Measurements from ENCODE around the gene PRSS1.
A peak's percentile ranks its signal among the peaks of the same experiment; 100 is the strongest.
"Not testable (repeated sequence)": the region's sequence is repeated elsewhere in the genome, so short reads cannot be mapped to it uniquely, and the experiment has no call there.

The PRSS1 gene

DNA sequence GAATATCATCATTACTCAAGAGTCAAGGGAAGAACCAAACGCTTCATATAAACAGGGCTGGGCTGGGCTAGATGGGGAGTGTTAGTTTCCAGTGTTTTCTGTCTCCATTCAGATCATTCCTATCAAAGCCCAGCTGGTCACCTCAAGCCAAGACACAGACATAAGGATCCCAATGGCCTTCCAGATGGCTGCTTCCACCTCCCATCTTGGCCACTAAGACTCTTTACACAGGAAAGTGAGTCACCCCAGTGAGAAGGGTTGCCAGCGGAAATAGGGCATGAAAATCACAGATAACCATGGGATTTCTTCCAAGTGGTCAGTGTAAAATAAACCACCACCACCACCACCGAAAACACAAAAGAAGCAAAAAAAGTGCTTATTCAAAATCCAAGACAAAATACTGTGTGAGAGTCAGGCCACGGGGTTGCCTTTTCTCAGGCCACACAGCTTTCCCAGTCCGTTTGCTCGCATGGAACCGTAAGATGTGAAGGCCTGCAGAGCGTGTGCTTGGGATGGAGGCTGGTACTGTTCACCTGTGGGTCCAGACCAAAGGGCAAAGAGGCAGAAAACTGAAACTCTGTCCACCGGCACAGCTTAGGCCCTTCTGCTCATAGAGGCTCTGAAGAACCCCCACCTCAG is 27.1 kb downstream of the PRSS1 start:
- Histone ChIP-seq H4K20me1 (no peaks in the 10 kb centered on the region), H3K36me3 (no peaks in the 10 kb centered on the region), H3K27ac (no peak overlapping the region), H3K9me3 (replicated peaks in 1 of 11) (no peaks in the 10 kb centered on the region), H3K4me2 (no peak overlapping the region), H3K27me3 (no peaks in the 10 kb centered on the region), H3K9ac (no peak overlapping the region), H3K4me1 (peaks cover 0 to 4% (median 1%) of the 10 kb centered on the region in 10 experiments; a peak in 7 of 20 replicates), H3K4me3 (no peak overlapping the region)
- no peak for TF ChIP-seq Cebpa-rat (IDR thresholded peaks at IDR 0.05)

DNA sequence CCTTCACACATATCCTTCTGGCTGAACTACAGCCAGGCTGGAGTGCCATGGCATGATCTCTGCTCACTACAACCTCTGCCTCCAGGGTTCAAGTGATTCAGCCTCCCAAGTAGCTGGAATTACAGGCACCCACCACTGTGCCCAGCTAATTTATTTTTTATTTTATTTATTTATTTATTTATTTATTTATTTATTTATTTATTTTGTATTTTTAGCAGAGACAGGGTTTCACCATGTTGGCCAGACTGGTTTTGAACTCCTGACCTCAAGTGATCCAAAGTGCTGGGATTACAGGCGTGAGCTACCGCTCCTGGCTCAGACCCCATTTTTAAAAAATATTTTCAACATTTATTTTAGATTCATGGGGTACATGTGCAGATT is 27.6 kb downstream of the PRSS1 start:
- not testable (repeated sequence) for H3K27ac ChIP-seq; H3K4me2 ChIP-seq; H3K27me3 ChIP-seq; H3K4me3 ChIP-seq; H3K4me1 ChIP-seq; H4K20me1 ChIP-seq; H3K9me3 ChIP-seq (replicated peaks in 1 of 11); H3K36me3 ChIP-seq; H3K9ac ChIP-seq

DNA sequence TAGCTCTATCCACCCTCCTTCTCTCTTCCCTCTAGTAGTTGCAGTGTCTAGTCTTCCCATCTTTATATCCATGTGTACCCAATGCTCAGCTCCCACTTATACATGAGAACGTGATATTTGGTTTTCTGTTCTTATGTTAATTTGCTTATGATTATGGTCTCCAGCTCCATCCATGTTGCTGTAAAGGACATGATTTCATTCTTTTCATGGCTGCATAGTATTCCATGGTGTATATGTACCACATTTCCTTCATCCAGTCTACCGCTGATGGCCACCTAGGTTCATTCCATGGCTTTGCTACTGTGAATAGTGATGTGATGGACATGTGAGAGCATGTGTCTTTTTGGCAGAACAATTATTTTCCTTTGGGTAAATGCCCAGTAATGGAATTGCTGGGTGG is 28.0 kb downstream of the PRSS1 start:
- no peak overlapping the region for H3K27ac ChIP-seq
- no peak for TF ChIP-seq Cebpa-rat (IDR thresholded peaks at IDR 0.05)

DNA sequence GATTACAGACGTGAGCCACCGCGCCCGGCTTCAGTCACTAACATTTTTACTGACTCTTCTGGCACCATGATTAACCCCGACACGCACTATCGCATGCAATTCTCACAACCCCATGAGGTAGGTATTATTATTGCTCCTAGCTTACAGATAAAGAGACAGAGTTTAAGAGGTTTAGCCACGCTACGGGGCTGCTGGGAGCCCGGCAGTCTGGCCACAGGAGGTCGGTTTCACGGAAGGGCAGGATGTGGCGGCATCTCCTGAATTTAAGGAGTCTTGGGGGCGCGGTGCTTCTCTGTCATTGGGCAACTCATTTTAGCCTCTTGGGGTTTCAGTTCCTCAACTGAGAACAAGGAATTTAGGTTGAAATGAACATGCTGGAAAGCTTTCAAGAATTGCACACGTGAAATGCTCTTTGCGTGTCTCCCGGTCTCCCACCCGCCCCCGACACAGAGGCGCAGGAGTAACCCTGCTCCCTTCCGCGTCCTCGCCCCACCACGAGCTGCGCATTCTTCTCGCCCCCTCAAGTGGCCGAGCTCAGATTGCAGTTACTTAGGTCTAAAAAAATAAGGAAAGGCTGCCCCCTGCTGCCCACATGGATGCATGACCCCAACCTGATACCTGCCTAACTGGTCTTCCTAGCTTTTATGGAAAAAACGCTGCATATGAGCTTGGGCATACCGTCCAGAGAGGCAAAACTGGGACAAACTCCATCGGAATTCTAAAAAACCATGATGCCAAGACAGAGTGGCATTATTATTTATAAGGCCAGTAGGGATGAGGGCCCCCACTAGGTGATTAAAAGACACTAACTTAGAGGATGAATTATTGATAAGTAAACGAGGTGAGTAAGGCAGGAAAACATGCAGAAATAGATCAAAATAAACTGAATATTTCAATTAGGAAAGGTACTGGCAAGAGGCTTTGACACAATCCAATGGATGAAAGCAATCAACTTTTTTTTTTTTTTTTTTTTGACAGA is 33.9 kb downstream of the PRSS1 start:
- Histone ChIP-seq H3K27ac (peak overlapping the region in 8 of 11 experiments; percentile 16 to 50 (median 32); a peak in 8 of 22 replicates), H3K4me3 (peak overlapping the region; percentile 37 to 64 (median 52); a peak in 18 of 20 replicates), H3K27me3 (peaks cover 0 to 8% (median 6%) of the 10 kb centered on the region in 11 experiments; a peak in 14 of 22 replicates), H3K4me1 (peaks cover 0 to 14% (median 6%) of the 10 kb centered on the region in 10 experiments; a peak in 13 of 20 replicates), H3K9me3 (replicated peaks in 1 of 11) (no peaks in the 10 kb centered on the region), H3K4me2 (peak overlapping the region; percentile 71 to 96 (median 84)), H3K9ac (peak overlapping the region in 8 of 11 experiments; percentile 39 to 62 (median 47); a peak in 15 of 22 replicates), H3K36me3 (no peaks in the 10 kb centered on the region), H4K20me1 (no peaks in the 10 kb centered on the region)
- TF ChIP-seq Cebpa-rat (IDR thresholded peaks at IDR 0.05) = no peak

More for the DNA sequence above, 28.0 kb downstream of the PRSS1 start:
- Histone ChIP-seq H3K27me3 (no peaks in the 10 kb centered on the region), H3K9me3 (replicated peaks in 1 of 11) (no peaks in the 10 kb centered on the region), H3K36me3 (no peaks in the 10 kb centered on the region), H3K4me1 (0 out of 20 replicates have a peak, but pooled peaks cover 0 to under 1% (median 0%) of the 10 kb centered on the region in 10 experiments), H3K4me2 (no peak overlapping the region), H3K4me3 (no peak overlapping the region), H3K9ac (no peak overlapping the region), H4K20me1 (no peaks in the 10 kb centered on the region)

DNA sequence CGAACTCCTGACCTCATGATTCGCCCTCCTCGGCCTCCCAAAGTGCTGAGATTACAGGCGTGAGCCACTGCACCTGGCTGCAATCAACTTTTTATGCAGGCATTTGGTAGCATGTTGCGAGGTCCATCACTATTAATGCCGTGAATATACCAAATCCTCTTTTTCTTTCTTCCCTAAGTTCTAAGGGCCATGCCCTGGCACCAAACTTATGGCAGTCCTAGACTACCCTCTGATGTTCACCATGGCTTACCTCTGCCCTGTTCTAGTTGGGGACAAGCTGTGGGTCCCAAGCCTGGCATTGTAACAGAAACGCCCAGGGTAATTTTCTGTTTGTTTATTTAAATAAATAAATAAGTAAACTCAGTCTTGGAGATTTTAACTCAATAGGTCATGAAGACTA is 34.8 kb downstream of the PRSS1 start:
- Histone ChIP-seq H3K4me2 (no peak overlapping the region), H3K9me3 (replicated peaks in 1 of 11) (no peaks in the 10 kb centered on the region), H3K27ac (no peak overlapping the region), H3K9ac (no peak overlapping the region), H3K36me3 (no peaks in the 10 kb centered on the region), H3K4me3 (no peak overlapping the region), H3K27me3 (peaks cover 0 to 8% (median 6%) of the 10 kb centered on the region in 11 experiments; a peak in 14 of 22 replicates), H4K20me1 (no peaks in the 10 kb centered on the region), H3K4me1 (peaks cover 0 to 14% (median 6%) of the 10 kb centered on the region in 10 experiments; a peak in 13 of 20 replicates)
- TF ChIP-seq Cebpa-rat (IDR thresholded peaks at IDR 0.05) = no peak

DNA sequence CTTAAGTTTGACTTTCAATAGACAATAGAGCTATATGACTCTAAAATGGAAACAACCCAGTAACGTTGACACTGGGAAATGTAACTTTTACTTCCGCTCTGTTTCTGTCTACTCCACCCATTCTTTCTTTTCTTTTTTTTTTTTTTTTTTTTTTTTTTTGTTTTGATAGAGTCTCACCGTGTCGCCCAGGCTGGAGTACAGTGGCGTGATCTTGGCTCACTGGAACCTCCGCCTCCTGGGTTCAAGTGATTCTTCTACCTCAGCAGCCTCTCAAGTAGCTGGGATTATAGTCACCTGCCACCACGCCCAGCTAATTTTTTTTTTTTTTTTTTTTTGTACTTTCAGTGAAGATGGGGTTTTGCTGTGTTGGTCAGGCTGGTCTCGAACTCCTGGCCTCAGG is 35.4 kb downstream of the PRSS1 start:
- H3K27ac ChIP-seq = no peak overlapping the region
- no peak overlapping the region for H3K4me2 ChIP-seq
- TF ChIP-seq Cebpa-rat (IDR thresholded peaks at IDR 0.05) = no peak
- no peak overlapping the region for H3K4me3 ChIP-seq
- no peaks in the 10 kb centered on the region for H4K20me1 ChIP-seq
- H3K36me3 ChIP-seq = no peaks in the 10 kb centered on the region
- no peak overlapping the region for H3K9ac ChIP-seq
- H3K27me3 ChIP-seq = peaks cover 0 to 8% (median 6%) of the 10 kb centered on the region in 11 experiments; a peak in 14 of 22 replicates
- peaks cover 0 to 14% (median 6%) of the 10 kb centered on the region in 10 experiments; a peak in 13 of 20 replicates for H3K4me1 ChIP-seq
- H3K9me3 ChIP-seq (replicated peaks in 1 of 11) = no peaks in the 10 kb centered on the region

DNA sequence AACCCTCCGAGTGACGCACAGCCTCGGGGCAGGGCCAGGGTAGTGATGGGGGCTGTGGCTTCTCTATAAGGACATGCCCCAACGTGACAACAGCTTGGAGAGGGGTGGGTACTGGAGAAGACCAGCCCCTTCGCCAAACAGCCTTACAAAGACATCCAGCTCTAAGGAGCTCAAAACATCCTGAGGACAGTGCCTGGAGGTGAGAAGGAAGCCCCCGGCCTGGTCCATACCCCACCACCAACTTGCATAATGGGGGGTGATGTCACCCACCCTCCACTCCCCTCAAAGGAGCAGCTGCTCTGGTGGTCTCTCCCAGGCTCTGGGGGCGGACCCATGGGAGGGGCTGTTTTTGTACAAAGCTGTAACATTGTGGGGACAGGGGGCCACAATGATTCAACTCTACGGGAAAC is 36.6 kb downstream of the PRSS1 start:
- peaks cover 0 to 14% (median 6%) of the 10 kb centered on the region in 10 experiments; a peak in 13 of 20 replicates for H3K4me1 ChIP-seq
- TF ChIP-seq Cebpa-rat (IDR thresholded peaks at IDR 0.05) = no peak

DNA sequence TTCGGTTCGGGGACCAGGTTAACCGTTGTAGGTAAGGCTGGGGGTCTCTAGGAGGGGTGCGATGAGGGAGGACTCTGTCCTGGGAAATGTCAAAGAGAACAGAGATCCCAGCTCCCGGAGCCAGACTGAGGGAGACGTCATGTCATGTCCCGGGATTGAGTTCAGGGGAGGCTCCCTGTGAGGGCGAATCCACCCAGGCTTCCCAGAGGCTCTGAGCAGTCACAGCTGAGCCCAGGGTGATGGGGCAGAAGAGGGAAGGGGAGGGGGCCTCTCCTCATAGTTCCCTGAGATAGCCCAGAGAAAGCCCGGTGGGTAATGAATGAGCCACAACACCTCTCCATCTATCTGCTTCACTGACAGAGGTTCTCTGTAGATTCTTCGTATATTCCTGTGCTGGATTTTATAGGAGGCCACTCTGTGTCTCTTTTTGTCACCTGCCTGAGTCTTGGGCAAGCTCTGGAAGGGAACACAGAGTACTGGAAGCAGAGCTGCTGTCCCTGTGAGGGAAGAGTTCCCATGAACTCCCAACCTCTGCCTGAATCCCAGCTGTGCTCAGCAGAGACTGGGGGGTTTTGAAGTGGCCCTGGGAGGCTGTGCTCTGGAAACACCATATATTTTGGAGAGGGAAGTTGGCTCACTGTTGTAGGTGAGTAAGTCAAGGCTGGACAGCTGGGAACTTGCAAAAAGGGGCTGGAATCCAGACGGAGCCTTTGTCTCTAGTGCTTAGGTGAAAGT is 37.9 kb downstream of the PRSS1 start:
- Histone ChIP-seq H3K4me3 (no peak overlapping the region), H3K27ac (no peak overlapping the region), H3K27me3 (peaks cover 0 to 8% (median 6%) of the 10 kb centered on the region in 11 experiments; a peak in 14 of 22 replicates), H4K20me1 (no peaks in the 10 kb centered on the region), H3K9ac (no peak overlapping the region), H3K4me1 (peaks cover 0 to 14% (median 6%) of the 10 kb centered on the region in 10 experiments; a peak in 13 of 20 replicates), H3K9me3 (replicated peaks in 1 of 11) (no peaks in the 10 kb centered on the region), H3K4me2 (no peak overlapping the region), H3K36me3 (no peaks in the 10 kb centered on the region)
- TF ChIP-seq Cebpa-rat (IDR thresholded peaks at IDR 0.05) = no peak

More for the DNA sequence above, 36.6 kb downstream of the PRSS1 start:
- Histone ChIP-seq H3K4me2 (no peak overlapping the region), H4K20me1 (no peaks in the 10 kb centered on the region), H3K27me3 (peaks cover 0 to 8% (median 6%) of the 10 kb centered on the region in 11 experiments; a peak in 14 of 22 replicates), H3K9me3 (replicated peaks in 1 of 11) (no peaks in the 10 kb centered on the region), H3K27ac (no peak overlapping the region), H3K4me3 (no peak overlapping the region), H3K9ac (no peak overlapping the region), H3K36me3 (no peaks in the 10 kb centered on the region)

Data from BLaER1 treated with 17β-estradiol and CSF1 and Interleukin-3, amounts not matched to agents 10 nM and 100 nM (cell line).